ENCODE results near the gene TMEM143. TPM values are rescaled to one million over a fixed set of nuclear protein-coding genes. Genes with fewer than 3 reads are reported as not detected.

Gene TMEM143
- total RNA-seq = 3.1 and 4.1 TPM in 2 replicates

GRCh38 chr19:48363810-48364597 is at the start of gene TMEM143, which contains the start of gene SYNGR4:
Gene TMEM143 (minus strand): TSS chr19:48363940. CDS start chr19:48363920, 20 bp downstream.
Gene SYNGR4 (plus strand): TSS chr19:48364367. CDS start chr19:48365843, 1,476 bp downstream.

GRCh38 chr19:48393559-48394330 is 30.0 kb upstream of the TMEM143 start, which contains the start of gene GRIN2D:
Gene GRIN2D (plus strand): TSS chr19:48393668. CDS start chr19:48398393, 4,725 bp downstream.

GRCh38 chr19:48391100-48392005 is 27.6 kb upstream of the TMEM143 start, which contains the start of gene KDELR1:
Gene KDELR1 (minus strand): TSS chr19:48391551. CDS start chr19:48391358, 193 bp downstream.

DNA sequence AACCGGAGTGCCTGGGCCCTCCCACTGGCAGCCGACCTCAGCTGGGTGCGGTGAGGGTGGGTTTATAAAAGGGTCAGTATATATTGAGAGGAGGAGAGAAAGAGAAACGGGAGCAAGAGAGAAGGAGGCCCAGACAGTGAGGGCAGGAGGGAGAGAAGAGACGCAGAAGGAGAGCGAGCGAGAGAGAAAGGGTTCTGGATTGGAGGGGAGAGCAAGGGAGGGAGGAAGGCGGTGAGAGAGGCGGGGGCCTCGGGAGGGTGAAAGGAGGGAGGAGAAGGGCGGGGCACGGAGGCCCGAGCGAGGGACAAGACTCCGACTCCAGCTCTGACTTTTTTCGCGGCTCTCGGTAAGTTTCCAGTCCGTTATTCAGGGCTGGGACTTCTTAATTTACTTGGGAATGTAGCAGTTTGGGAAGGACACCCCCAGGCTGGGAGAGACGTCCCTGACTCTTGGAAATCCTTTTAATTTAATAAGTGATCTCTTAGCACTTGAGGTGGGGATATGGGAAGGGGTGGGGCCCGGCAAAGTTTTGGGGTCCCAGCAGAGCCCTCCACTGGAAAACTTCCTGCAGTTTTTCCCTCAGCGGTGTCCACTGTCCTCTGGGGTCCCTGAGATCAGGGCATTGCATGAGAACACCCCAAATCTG is 38.4 kb downstream of the TMEM143 start, which contains the start of gene EMP3:
EMP3 (plus strand) TSS at position 288 of the 646 bp plus-strand sequence. CDS start 1,293 bp downstream, outside the sequence.

Other genes starting within 250 kb of the TMEM143 start
- 19.1 and 58.9 TPM in 2 replicates for gene LIG1, start 193.6 kb downstream of the TMEM143 start, total RNA-seq
- gene ZSWIM9, start 193.3 kb downstream of the TMEM143 start, total RNA-seq = 3.1 TPM in 2 replicates
- 13.1 and 16.0 TPM in 2 replicates for gene CARD8, start 108.0 kb downstream of the TMEM143 start, total RNA-seq
- 0.11 TPM in 1 of 2 replicates, not detected in the other for gene ZNF114, start 93.9 kb downstream of the TMEM143 start, total RNA-seq
- 67.6 and 92.0 TPM in 2 replicates for gene EMP3, start 38.4 kb downstream of the TMEM143 start, total RNA-seq
- gene SYNGR4, start 427 bp upstream of the TMEM143 start, total RNA-seq = not detected in 2 replicates
- 36.3 and 56.2 TPM in 2 replicates for gene KDELR1, start 27.6 kb upstream of the TMEM143 start, total RNA-seq
- 0.25 and 0.33 TPM in 2 replicates for gene GRIN2D, start 29.7 kb upstream of the TMEM143 start, total RNA-seq
- 28.5 and 40.9 TPM in 2 replicates for gene GRWD1, start 82.0 kb upstream of the TMEM143 start, total RNA-seq
- gene KCNJ14, start 91.6 kb upstream of the TMEM143 start, total RNA-seq = 0.33 and 0.37 TPM in 2 replicates
- 49.9 and 52.8 TPM in 2 replicates for gene CYTH2, start 105.4 kb upstream of the TMEM143 start, total RNA-seq
- under 0.01 and 0.37 TPM in 2 replicates for gene LMTK3, start 147.9 kb upstream of the TMEM143 start, total RNA-seq
- gene SULT2B1, start 188.2 kb upstream of the TMEM143 start, total RNA-seq = not detected in 2 replicates
- not detected in 2 replicates for gene SPACA4, start 242.8 kb upstream of the TMEM143 start, total RNA-seq

Measured in uterine smooth muscle cell (primary cell).